ENCODE data around the gene PLEKHF1. TPM values are rescaled to one million over a fixed set of nuclear protein-coding genes. Genes with fewer than 3 reads are reported as not detected.

The PLEKHF1 gene
- total RNA-seq, 1 donor from 2014 or later = 9.6 TPM

GRCh38 chr19:29702161-29702962 lies 37.1 kb downstream of the PLEKHF1 start:
- Mint-ChIP-seq H3K9me3 (ENCODE audit: low read depth) (no peaks in the 10 kb centered on the region), H3K4me3 (ENCODE audit: low read depth) (no peak overlapping the region), H3K27me3 (no peaks in the 10 kb centered on the region), H3K27ac (no peak overlapping the region), H3K36me3 (ENCODE audit: insufficient read depth) (peaks cover 5% of the 10 kb centered on the region), H3K4me1 (ENCODE audit: low read depth) (no peaks in the 10 kb centered on the region)
- no peak for DNase-seq (ENCODE audit: low spot score, unreplicated experiment)
- no peak for TF ChIP-seq CTCF (IDR thresholded peaks at IDR 0.05; ENCODE audit: unreplicated experiment)

DNA sequence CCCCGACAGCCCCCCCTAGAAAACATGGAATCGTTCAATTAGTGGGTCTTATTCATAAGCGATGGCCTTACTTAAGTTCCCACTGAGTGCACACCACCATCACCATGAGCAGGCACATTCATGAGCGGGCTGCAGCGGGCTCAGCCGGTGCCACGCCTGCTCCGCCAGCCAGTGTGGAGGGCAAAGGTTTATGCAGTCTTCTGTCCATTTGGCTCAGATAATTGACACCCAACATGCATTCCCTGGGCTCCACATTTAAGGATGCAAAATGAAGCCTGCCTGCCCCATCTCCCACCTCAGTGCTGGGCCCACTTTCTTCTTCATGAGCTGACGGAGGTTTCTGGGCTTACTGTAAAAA lies 37.7 kb downstream of the PLEKHF1 start:
- Mint-ChIP-seq H3K4me1 (ENCODE audit: low read depth) (no peaks in the 10 kb centered on the region), H3K27me3 (no peaks in the 10 kb centered on the region), H3K9me3 (ENCODE audit: low read depth) (no peaks in the 10 kb centered on the region), H3K4me3 (ENCODE audit: low read depth) (no peak overlapping the region), H3K36me3 (ENCODE audit: insufficient read depth) (peaks cover 6% of the 10 kb centered on the region), H3K27ac (no peak overlapping the region)
- no peak for TF ChIP-seq CTCF (IDR thresholded peaks at IDR 0.05; ENCODE audit: unreplicated experiment)
- DNase-seq (ENCODE audit: low spot score, unreplicated experiment) = no peak

DNA sequence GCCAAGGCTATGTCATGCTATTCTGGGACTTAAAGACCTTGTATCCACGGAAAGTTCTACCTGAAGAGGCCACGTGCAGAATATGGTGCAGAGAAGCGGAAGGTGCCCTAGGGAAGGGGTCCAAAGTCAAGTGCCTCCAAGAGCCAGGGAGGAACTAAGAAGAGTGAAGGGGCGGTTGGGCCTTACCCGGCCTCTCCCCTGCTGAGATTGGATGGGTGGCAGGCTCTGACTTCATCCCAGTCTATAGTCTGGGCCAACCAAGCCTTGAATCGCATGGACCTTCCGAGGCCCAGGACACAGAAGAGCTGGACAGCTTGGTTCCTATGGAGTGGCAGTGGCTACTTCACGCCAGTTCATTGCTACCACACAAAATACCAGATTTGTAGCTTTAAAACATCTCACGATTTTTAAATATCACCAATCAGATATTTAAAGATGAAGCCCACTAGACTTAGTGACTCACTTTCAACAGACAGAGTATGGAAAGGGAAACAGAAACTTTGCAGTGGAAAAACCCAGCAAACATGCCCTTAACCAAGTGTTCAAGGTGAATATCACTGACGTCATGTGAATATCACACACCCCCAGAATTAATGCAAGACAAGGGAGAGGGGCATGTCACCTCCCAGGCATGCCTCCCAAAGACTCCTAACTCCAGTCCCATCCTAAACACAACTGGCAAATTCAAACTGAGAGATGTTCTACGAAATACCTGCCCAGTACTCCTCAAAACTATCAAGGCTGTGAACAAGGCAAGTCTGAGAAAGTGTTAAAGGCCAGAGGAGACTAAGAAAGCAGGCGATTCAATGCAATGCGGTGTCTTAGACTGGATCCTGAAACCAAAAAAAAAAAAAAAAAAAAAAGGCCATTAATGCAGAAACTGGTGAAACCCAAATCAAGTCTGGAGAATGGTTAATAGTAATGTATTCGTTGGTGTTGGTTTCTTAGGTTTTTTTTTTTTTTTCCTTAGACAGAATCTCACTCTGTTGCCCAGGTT lies 39.6 kb downstream of the PLEKHF1 start:
- no peak for TF ChIP-seq CTCF (IDR thresholded peaks at IDR 0.05; ENCODE audit: unreplicated experiment)
- H3K4me1 Mint-ChIP-seq (ENCODE audit: low read depth) = peaks cover 8% of the 10 kb centered on the region

DNA sequence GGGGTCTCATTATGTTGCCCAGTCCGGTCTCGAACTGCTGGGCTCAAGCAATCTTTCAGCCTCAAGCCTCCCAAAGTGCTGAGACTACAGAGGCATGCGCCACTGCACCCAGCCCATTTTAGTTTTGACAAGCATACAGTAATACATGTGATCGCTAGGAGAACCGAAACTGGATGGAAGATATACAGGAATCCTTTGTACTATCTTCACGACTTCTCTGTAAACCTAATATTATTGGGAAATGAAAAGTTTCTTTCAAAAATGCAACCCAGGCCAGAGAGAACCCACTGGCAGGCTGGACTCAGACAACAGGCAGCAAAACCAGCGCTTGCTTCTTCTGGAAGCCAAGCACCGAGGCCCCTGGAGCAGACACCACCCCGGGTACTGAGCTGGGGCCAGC lies 40.4 kb downstream of the PLEKHF1 start:
- peaks cover 17% of the 10 kb centered on the region for H3K4me1 Mint-ChIP-seq (ENCODE audit: low read depth)
- no peaks in the 10 kb centered on the region for H3K27me3 Mint-ChIP-seq
- no peak overlapping the region for H3K27ac Mint-ChIP-seq
- DNase-seq (ENCODE audit: low spot score, unreplicated experiment) = no peak
- H3K4me3 Mint-ChIP-seq (ENCODE audit: low read depth) = no peak overlapping the region
- H3K36me3 Mint-ChIP-seq (ENCODE audit: insufficient read depth) = peaks cover 6% of the 10 kb centered on the region
- no peak for TF ChIP-seq CTCF (IDR thresholded peaks at IDR 0.05; ENCODE audit: unreplicated experiment)
- no peaks in the 10 kb centered on the region for H3K9me3 Mint-ChIP-seq (ENCODE audit: low read depth)

More for the DNA sequence above, 39.6 kb downstream of the PLEKHF1 start:
- Mint-ChIP-seq H3K36me3 (ENCODE audit: insufficient read depth) (peaks cover 6% of the 10 kb centered on the region), H3K27ac (no peak overlapping the region), H3K4me3 (ENCODE audit: low read depth) (no peak overlapping the region), H3K9me3 (ENCODE audit: low read depth) (no peaks in the 10 kb centered on the region), H3K27me3 (no peaks in the 10 kb centered on the region)
- DNase-seq (ENCODE audit: low spot score, unreplicated experiment) = no peak

GRCh38 chr19:29706635-29707034 lies 41.4 kb downstream of the PLEKHF1 start:
- no peak overlapping the region for H3K4me3 Mint-ChIP-seq (ENCODE audit: low read depth)

More at GRCh38 chr19:29706635-29707034, 41.4 kb downstream of the PLEKHF1 start:
- H3K9me3 Mint-ChIP-seq (ENCODE audit: low read depth) = no peaks in the 10 kb centered on the region
- H3K4me1 Mint-ChIP-seq (ENCODE audit: low read depth) = peaks cover 22% of the 10 kb centered on the region
- DNase-seq (ENCODE audit: low spot score, unreplicated experiment) = no peak
- TF ChIP-seq CTCF (IDR thresholded peaks at IDR 0.05; ENCODE audit: unreplicated experiment) = no peak
- peaks cover 6% of the 10 kb centered on the region for H3K36me3 Mint-ChIP-seq (ENCODE audit: insufficient read depth)
- H3K27ac Mint-ChIP-seq = no peak overlapping the region
- no peaks in the 10 kb centered on the region for H3K27me3 Mint-ChIP-seq

Measured in progenitor cell of endocrine pancreas (in vitro differentiated cells).